ENCODE results near the gene KCNK1.

DNA sequence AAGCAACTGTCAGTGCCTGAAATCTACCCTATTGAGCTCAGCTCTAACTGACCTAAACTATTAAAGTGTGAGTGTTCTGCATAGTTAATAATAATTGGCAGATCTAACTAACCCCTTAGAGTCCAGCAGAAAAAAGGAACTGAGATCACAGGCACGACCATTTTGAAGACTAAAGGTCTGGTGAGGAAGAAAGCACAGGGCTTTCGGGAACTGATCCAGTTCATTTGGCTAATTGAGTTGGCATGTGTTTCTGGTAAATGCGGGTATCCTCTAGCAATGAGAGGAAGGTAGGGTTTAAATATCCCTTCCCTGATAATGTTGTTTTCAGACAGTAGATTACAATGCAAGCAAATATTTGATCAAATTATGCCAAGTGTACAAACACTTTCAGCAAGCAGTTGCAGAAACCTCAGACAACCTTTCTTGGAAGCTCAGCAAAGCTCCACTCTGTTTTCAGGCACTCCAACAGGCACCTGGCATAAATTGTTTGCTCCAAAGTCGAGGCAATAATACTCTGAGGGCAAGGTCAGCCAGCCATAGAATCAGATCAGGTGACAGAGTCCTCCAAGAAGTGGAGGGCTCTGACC lies 100.8 kb downstream of the KCNK1 start:
- TF ChIP-seq CTCF (IDR thresholded peaks at IDR 0.05; ENCODE audit: insufficient read depth, low read depth, low read length) (no peak), EZH2 (IDR thresholded peaks at IDR 0.05; ENCODE audit: insufficient read depth, low read length) (no peak)
